IPS-NIHi7 (cell line): Measurements from ENCODE around the gene RPS6KA5.
A peak's percentile ranks its signal among the peaks of the same experiment; 100 is the strongest.
"Not testable (repeated sequence)": the region's sequence is repeated elsewhere in the genome, so short reads cannot be mapped to it uniquely, and the experiment has no call there.

Experiments
- DNase-seq: peaks from one replicate; pipeline ENCODE4 v3.0.0; 2012; ENCODE audit warnings: mixed read lengths; ENCODE audit errors: extremely low spot score

RPS6KA5 gene

DNA sequence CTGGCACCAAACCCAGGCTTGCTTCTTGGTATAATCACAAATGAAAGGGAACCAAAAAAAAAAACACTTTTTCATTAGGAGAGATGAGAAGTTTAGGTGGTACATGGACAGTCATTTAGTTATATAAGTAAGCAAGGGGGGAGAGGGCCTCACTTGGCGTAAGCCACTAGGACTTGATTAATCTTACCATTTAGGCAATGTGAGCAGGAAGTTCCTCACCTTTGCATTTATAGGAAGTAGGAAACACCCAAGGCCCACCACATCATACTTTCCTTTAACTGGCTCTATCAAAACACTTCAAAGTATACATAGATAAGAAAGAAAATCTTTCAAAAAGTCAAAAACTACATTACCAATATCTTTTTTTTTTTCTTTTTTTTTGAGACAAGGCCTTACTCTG, 6.7 kb upstream of the RPS6KA5 start:
- no peak for DNase-seq

GRCh38 chr14:91065266-91065665, 4.8 kb upstream of the RPS6KA5 start:
- DNase-seq = no peak

DNA sequence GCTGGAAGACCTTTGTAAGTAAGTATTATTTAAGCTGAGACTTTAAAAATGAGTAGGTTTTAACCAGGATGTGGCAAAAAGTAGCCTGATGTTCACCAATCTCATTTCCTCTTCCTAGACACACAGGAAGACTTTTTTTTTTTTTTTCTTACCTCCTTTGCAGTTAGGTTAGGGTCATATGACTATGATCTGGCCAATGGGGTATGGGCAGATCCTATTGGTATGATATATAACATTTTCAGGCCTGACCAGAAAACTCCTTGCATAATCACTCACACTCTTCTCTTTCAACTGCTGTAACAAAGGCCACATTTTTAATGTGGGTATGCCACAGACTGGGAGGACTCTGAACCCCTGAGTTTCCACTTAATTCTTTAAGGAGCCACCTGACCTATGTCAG, 2.7 kb upstream of the RPS6KA5 start:
- no peak for DNase-seq

DNA sequence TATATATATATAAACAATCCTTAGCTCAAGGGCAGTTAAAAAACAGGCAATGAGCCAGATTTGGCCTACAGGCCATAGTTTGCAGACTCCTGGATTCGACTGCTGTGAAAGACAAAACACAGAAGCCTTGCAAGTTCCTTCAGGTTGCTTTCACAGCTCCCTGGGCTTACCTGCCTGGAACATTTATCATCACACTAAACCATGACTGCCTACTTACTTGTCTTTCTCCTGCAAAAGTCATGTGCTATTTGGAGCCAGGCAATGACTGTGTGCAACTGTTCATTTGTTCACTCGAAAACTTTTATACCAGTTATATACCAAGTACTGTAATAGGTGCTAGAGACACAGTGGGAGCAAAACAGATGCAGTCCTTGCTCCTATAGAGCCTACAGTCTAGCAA, 2.2 kb upstream of the RPS6KA5 start:
- DNase-seq = no peak

GRCh38 chr14:91061056-91061887, 831 bp upstream of the RPS6KA5 start:
- DNase-seq = no peak

DNA sequence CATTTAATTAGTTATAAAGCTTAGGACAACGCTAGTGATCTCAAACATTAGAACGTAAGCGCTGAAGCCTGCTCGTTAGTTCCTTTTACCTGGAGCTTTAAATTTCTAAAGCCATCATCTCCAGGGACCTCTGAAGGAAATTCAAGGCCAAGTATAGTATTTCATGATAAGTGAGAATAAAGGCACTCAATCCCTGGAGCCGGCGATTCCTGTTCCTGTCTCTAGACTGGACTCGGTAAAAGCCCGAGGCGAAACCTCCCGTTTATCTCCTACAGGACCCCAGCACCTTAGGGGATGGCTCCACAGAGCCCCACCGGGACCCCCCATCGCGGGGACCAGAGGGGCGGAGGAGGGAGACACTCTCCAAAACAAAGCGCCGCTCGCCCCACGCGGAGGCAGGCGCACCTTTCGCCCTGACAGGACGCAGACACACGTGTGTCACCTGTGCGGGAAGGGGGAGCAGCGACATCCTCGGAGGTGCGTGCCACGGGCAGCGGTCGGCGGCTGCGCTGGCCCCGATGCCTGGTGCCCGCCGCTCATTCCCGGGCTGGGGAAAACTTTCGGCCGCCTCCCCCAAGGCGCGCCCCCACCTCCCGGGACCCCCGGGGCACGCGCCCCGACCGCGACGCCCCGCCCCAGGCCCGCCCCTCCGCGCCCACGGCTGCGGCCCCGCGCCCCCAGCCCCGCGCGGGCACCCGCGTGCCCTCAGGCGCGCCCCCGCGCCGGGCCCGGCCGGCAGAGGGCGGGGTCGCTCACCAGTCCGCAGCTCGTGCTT, 678 bp downstream of the RPS6KA5 start:
- peak; percentile 75 for DNase-seq

DNA sequence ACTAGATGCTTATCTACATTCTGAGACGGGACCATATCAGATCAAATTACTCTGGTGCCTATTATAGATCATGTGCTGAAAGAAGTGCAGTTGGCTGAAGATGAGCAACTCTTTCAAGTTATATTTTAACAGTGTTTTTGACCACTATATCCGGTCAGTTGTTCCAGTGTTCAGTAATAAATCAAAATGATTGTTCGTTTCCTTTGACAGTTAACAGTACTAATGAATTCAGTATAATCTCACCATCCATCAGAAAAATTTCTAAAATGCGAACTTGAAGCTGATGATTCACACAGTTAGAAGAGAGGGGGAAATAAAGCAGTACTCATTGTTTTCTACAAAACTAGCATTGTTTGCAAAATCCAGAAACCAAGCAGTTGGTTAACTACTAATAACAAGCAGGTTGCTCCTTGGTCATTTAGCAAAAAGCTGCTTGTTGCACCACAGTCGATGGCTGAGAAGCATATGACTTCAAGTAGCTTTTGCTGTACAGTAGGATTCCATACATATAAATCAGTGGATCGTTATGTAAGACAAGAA, 2.3 kb downstream of the RPS6KA5 start:
- no peak for DNase-seq

DNA sequence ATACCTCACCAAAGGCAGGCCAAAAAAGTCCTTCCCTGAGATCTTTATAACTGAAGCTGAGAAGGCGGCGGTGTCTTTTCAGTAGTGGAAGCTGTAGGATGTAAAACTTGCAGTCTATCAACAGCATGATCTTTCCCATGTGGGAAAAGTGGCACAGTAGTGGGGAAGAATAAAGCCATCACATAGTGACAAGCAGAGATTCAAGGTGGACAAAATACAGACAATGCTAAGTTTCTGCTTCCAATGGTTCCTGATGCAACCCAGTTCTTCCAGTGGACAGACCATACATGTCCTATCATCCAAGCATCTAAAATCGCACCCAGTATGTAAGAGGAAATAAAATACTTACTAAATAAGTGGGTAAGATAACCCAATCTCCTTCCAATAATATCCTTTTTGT, 4.1 kb downstream of the RPS6KA5 start:
- DNase-seq = no peak

DNA sequence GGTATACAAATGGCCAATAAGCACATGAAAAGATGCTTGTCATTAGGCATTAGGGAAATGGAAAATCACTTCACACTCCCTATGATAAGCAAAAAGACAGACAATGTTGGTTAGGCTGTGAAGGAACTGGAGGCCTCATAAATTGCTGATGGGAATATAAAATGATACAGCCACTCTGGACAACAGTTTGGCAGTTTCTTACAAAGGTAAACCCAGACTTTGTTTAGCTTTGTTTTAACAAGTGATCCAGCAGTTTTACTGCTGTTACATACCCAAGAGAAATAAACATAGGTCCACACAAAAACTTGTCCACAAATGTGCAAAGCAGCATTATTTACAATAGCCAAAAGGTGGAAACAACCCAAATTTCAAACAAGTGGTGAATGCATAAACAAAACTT, 5.4 kb downstream of the RPS6KA5 start:
- no peak for DNase-seq

GRCh38 chr14:91048676-91049075, 11.8 kb downstream of the RPS6KA5 start:
- no peak for DNase-seq

GRCh38 chr14:91048265-91048664, 12.2 kb downstream of the RPS6KA5 start:
- no peak for DNase-seq

DNA sequence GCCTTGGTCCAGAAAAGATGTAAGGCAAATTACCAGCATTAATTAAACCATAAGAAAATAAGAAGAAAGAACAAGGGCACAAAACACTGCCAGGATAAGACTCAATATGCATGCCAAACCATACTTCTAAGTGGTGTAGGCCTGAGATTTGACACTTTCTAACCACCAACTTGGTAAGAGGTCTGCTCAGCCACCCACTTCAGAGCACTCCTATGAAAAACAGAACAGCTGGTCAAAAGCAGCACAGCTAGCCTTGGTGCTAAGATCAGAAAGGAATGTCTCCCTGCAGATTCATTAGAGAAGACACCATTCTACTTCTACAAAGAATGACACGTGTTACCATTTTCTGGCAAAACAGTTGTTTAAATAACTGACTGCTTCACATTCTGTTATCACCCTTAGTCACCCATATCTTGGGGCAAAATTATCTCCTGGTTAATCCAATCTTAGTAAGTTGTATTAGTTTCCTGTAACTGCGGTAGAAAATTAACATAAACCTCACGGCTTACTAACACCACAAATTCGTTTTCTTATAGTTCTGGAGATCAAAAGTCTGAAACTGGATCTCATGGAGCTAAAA, 13.2 kb downstream of the RPS6KA5 start:
- no peak for DNase-seq

DNA sequence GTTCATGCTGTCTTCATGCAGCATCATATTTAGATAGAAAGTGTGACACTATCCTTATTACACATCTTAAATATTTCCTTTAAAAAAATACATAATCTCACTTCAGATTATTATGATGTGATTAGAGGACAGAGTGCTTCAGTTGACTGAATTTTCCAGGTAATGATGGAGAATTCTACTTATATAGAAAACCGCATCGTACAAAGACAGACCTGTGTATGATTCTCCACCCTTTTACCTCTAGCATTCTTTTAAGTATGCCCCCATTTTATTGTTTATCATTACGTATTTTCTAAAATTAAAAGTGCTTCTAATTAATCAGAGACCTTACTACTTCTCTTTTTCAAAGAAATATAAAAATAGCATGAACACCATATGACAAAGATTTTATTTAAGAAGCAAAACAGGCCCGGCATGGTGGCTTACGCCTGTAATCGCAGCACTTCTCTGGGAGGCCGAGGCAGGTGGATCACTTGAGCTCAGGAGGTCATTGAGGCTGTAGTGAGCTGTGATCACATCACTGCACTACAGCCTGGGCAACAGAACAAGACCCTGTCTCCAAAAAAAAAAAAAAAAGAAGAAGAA, 13.9 kb downstream of the RPS6KA5 start:
- DNase-seq = no peak

GRCh38 chr14:91041450-91041849, 19.0 kb downstream of the RPS6KA5 start:
- no peak for DNase-seq

- DNase-seq = no peak
Observed at GRCh38 chr14:91040545-91040944, 19.9 kb downstream of the RPS6KA5 start.

- DNase-seq = no peak
Observed at GRCh38 chr14:91038439-91038838, 22.0 kb downstream of the RPS6KA5 start.

DNA sequence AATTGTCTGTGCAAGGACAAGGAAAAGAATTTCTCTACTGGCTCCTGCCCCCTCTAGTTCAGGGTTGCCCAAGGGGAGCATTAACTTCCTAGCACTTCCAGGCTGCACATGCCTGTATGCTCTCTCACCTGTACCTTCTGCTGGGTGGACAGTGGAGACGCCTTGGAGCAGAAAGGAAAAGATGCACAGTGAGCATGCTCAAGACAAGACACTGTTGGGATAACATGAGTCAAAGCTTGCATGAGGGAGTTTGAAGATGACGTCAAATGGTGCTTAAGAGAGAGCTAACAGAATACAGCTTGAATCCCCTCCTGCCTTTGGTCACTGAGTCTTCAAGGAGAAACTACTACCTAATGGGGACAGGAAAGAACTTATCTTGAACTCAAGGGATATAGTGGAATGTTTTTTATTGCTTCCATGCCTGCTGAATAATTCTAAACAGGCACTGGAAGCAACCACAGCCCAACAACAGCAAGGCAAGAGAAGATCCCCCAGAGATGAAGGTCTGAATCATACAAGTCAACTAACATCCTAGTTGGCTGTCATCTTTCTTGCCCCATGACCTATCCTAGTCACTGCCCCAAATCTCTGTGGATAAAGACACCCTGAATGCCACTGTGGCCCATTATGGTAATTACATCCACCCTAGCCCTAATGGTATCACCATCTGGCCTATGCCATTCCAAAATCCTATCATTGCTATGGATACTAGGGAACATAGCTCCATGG, 23.5 kb downstream of the RPS6KA5 start:
- DNase-seq = no peak

DNA sequence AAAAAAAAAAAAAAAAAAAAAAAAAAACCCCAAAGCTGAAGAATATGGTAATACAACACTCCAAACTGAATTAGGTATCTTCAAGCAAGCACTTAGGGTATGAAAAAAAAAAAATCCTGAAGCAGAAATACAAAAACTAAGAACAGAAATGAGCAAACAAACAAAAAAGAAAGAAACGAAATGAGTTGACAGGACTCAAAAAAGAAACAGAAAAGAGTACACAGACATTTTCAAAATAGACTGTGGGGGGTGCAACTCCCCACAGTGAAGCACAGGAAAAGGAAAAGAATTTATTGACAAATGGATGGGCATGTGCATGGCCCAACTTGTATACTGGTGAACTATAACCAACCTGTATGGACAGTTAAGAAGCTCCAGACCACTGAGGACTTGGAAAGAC, 24.6 kb downstream of the RPS6KA5 start:
- DNase-seq = no peak

GRCh38 chr14:91034379-91034778, 26.1 kb downstream of the RPS6KA5 start:
- not testable (repeated sequence) for DNase-seq

GRCh38 chr14:91032248-91032647, 28.2 kb downstream of the RPS6KA5 start:
- no peak for DNase-seq

GRCh38 chr14:91031666-91032065, 28.8 kb downstream of the RPS6KA5 start:
- DNase-seq = no peak
